B cell (primary cell): Measurements from ENCODE around the gene ART4. TPM values are rescaled to one million over a fixed set of nuclear protein-coding genes. Genes with fewer than 3 reads are reported as not detected.

Experiments used
- ATAC-seq: fragments of 200-7000 bp; cut with Tn5 transposase; one replicate; pipeline ENCODE4 v1.10.0; 2021; ENCODE audit warnings: low read depth, mild to moderate bottlenecking, moderate number of reproducible peaks, moderate library complexity
- CTCF ChIA-PET: fragments of 350-600 bp; sonication (Branson Sonifier 250); formaldehyde crosslinking; loops from one replicate; lab custom pipeline; 2021; ENCODE audit warnings: antibody characterized with exemption, inconsistent platforms; lab: Charles Lee
- POLR2A ChIA-PET: fragments of 350-600 bp; sonication (Branson Sonifier 250); formaldehyde crosslinking; loops from one replicate; lab custom pipeline; 2021; ENCODE audit warnings: antibody characterized with exemption; lab: Charles Lee
- DNase-seq: peaks from one replicate; pipeline ENCODE4 v3.0.0; 2013
- H2AFZ ChIP-seq: 2 replicates; pipeline ENCODE4 v1.6.1; 2012; ENCODE audit warnings: mild to moderate bottlenecking, low read depth, low read length; ENCODE audit not compliant: insufficient read depth, poor library complexity, severe bottlenecking
- H3K27ac ChIP-seq, 2 donors: 1 replicate in 1 of 2; 2 replicates in 1 of 2; pipeline ENCODE4 v1.5.1; 2012 to 2013; ENCODE audit warnings: low read length in 2 of 2, mild to moderate bottlenecking in 2 of 2, moderate library complexity in 1 of 2
- H3K27me3 ChIP-seq, 4 experiments: fragments of 200-600 bp in 1 of 4; sonication (generic) in 1 of 4; replicated peaks in 1 of 4; 1 replicate in 2 of 4; 2 replicates in 2 of 4; pipeline versions ENCODE4 v1.6.1 to v1.7.0; 2013 to 2016; ENCODE audit warnings: low read length in 3 of 4, mild to moderate bottlenecking in 2 of 4, mixed read lengths in 1 of 4, moderate library complexity in 1 of 4; ENCODE audit not compliant: insufficient read depth in 4 of 4, control insufficient read depth in 3 of 4; ENCODE audit errors: control extremely low read depth in 1 of 4
- H3K36me3 ChIP-seq, 2 experiments: replicated peaks in 1 of 2; 1 replicate in 1 of 2; 2 replicates in 1 of 2; pipeline versions ENCODE4 v1.6.1 to v1.7.1; 2013; ENCODE audit warnings: low read length in 1 of 2; ENCODE audit not compliant: insufficient read depth in 2 of 2, control insufficient read depth in 1 of 2; ENCODE audit errors: control extremely low read depth in 1 of 2, extremely low read depth in 1 of 2
- H3K4me1 ChIP-seq, 2 donors: fragments of 200-600 bp in 1 of 2; sonication (generic) in 1 of 2; 1 replicate in 1 of 2; 2 replicates in 1 of 2; pipeline versions ENCODE4 v1.5.1 to v1.6.1; 2013 to 2017; ENCODE audit warnings: low read length in 2 of 2; ENCODE audit not compliant: control insufficient read depth in 2 of 2, insufficient read depth in 2 of 2
- H3K4me2 ChIP-seq: replicated peaks from 2 replicates; pipeline ENCODE3; 2012; ENCODE audit warnings: mild to moderate bottlenecking, low read depth, low read length; ENCODE audit not compliant: poor library complexity, severe bottlenecking
- H3K4me3 ChIP-seq, 5 experiments: fragments of 200-600 bp in 1 of 5; sonication (generic) in 1 of 5; 1 replicate in 3 of 5; 2 replicates in 2 of 5; pipeline versions ENCODE4 v1.5.1 to v1.7.0; 2011 to 2016; ENCODE audit warnings: low read length in 4 of 5, mild to moderate bottlenecking in 4 of 5, low read depth in 2 of 5, control low read depth in 1 of 5, moderate library complexity in 1 of 5; ENCODE audit not compliant: insufficient read depth in 1 of 5; ENCODE audit errors: control extremely low read depth in 1 of 5, extremely low read depth in 1 of 5
- H3K79me2 ChIP-seq: fragments of 200-600 bp; sonication (generic); one replicate; pipeline ENCODE4 v1.6.0; 2016; ENCODE audit warnings: low read length; ENCODE audit not compliant: control insufficient read depth, insufficient read depth
- H3K9ac ChIP-seq: fragments of 200-600 bp; sonication (generic); 2 replicates; pipeline ENCODE4 v1.6.1; 2017; ENCODE audit warnings: mild to moderate bottlenecking, low read length, moderate library complexity
- H3K9me3 ChIP-seq, 3 donors: one replicate each; pipeline versions ENCODE4 v1.6.1 to v1.7.1; 2013; ENCODE audit warnings: low read length in 2 of 3; ENCODE audit not compliant: control insufficient read depth in 2 of 3, insufficient read depth in 1 of 3; ENCODE audit errors: control extremely low read depth in 1 of 3
- H4K20me1 ChIP-seq: 2 replicates; pipeline ENCODE4 v1.6.0; 2012; ENCODE audit warnings: mild to moderate bottlenecking, low read length; ENCODE audit not compliant: insufficient read depth, control insufficient read depth, poor library complexity, severe bottlenecking
- H3K27ac Mint-ChIP-seq: one replicate; pipeline ENCODE4 v1.8.0; 2021; ENCODE audit warnings: mixed read lengths
- H3K27me3 Mint-ChIP-seq: one replicate; pipeline ENCODE4 v1.8.0; 2021; ENCODE audit warnings: mixed read lengths
- H3K4me1 Mint-ChIP-seq: one replicate; pipeline ENCODE4 v1.8.0; 2021; ENCODE audit warnings: mixed read lengths
- H3K4me3 Mint-ChIP-seq: one replicate; pipeline ENCODE4 v1.8.0; 2021; ENCODE audit warnings: mixed read lengths
- H3K9me3 Mint-ChIP-seq: one replicate; pipeline ENCODE4 v1.8.0; 2022; ENCODE audit warnings: mixed read lengths; ENCODE audit not compliant: insufficient read depth
- EZH2 ChIP-seq: IDR thresholded peaks from 2 replicates; pipeline ENCODE4 v1.6.1; 2012; ENCODE audit warnings: borderline replicate concordance, low read depth, mild to moderate bottlenecking, moderate library complexity, low read length; ENCODE audit not compliant: insufficient read depth, poor library complexity, severe bottlenecking
- WGBS: methylation state at CpG from one replicate; pipeline ENCODE4 v1.1.5; 2013; ENCODE audit warnings: missing lambda C conversion rate; ENCODE audit not compliant: insufficient coverage; 5-methylcytosine and 5-hydroxymethylcytosine counted together
- intact Hi-C: fragments of 100-400 bp; cut with micrococcal nuclease; formaldehyde crosslinking; loops from one replicate; pipeline ENCODE4 v1.10.0; 2022
- polyA plus RNA-seq: library from polyadenylated mRNA; depleted of rRNA; stranded (reverse); fragments of >200 nt; gene quantifications from 2 replicates; pipeline ENCODE4 v1.2.3, GENCODE V29; 2012
- total RNA-seq, 2 donors: library from RNA; stranded (reverse); fragments of 120-200 nt in 1 of 2; gene quantifications; 1 replicate in 1 of 2; 2 replicates in 1 of 2; pipeline versions ENCODE4 v1.2.3 to v1.2.4, GENCODE V29; 2013 to 2022
- TF ChIP-seq, protein P1 (sequence below): fragments of 200-600 bp; IDR thresholded peaks from one replicate; pipeline ENCODE4 v1.8.0; 2022; ENCODE audit warnings: antibody characterized with exemption, mild to moderate bottlenecking

Gene ART4
- total and polyA plus RNA-seq, 2 donors (not counting 1 experiment from before 2014, with no cell fraction given), result not detected

DNA sequence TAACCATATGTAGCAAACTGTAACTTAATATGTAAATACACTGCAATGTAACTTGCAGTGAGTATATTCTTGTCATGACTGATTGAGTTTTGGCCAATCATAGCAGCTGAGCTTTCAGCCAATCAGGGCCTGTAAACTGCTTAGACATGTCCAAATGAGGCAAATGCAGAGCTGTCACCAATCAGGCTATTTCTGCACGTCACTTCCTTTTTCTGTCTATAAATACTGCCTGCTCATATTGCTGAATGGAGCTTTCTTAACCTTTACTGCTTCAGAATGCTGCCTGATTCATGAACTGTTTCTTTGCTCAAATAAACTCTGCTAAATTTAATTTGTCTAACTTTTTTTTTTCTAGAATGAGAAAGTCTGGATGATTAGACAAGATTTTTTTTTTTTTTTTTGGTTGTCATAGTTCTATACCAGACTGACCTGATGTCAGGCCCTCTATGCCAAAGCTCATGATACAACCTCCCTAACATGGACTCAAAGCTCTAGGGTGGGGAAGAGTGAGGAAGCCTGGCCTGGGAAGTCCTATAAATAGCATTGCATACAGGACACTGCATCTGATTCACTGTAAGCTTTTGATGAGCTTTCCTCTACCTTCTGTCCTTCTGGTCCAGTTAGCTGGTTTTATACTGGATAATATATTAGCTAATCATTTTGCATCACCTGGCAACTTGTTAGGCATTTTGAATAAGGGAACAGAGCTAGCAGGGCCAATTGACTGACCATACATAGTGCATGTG is 30.3 kb upstream of the ART4 start:
- H3K79me2 ChIP-seq, result no peaks in the 10 kb centered on the region
- no peaks in the 10 kb centered on the region for H3K36me3 ChIP-seq
- no peak overlapping the region for H3K4me3 ChIP-seq
- no peaks in the 10 kb centered on the region for H3K9me3 Mint-ChIP-seq
- intact Hi-C loops, result no loop called here
- H3K4me3 Mint-ChIP-seq, result no peak overlapping the region
- peaks cover 0 to 4% of the 10 kb centered on the region in 2 donors for H3K4me1 ChIP-seq
- ATAC-seq (no peak), DNase-seq (no peak)
- no peak overlapping the region for H3K4me2 ChIP-seq
- no peak for TF ChIP-seq EZH2
- TF ChIP-seq, protein P1, sequence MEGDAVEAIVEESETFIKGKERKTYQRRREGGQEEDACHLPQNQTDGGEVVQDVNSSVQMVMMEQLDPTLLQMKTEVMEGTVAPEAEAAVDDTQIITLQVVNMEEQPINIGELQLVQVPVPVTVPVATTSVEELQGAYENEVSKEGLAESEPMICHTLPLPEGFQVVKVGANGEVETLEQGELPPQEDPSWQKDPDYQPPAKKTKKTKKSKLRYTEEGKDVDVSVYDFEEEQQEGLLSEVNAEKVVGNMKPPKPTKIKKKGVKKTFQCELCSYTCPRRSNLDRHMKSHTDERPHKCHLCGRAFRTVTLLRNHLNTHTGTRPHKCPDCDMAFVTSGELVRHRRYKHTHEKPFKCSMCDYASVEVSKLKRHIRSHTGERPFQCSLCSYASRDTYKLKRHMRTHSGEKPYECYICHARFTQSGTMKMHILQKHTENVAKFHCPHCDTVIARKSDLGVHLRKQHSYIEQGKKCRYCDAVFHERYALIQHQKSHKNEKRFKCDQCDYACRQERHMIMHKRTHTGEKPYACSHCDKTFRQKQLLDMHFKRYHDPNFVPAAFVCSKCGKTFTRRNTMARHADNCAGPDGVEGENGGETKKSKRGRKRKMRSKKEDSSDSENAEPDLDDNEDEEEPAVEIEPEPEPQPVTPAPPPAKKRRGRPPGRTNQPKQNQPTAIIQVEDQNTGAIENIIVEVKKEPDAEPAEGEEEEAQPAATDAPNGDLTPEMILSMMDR, result no peak
- H3K27ac ChIP-seq, result no peak overlapping the region
- no peaks in the 10 kb centered on the region for H4K20me1 ChIP-seq
- WGBS, result 8% methylated on average over 1 of the region's 1 CpG
- no peak overlapping the region for H2AFZ ChIP-seq
- H3K9ac ChIP-seq, result no peak overlapping the region
- H3K27me3 Mint-ChIP-seq, result peaks cover 4% of the 10 kb centered on the region
- H3K27ac Mint-ChIP-seq, result no peak overlapping the region
- peaks cover 0 to 11% (median under 1%) of the 10 kb centered on the region in 4 experiments for H3K27me3 ChIP-seq
- peaks cover 0 to 5% (median 0%) of the 10 kb centered on the region in 3 donors for H3K9me3 ChIP-seq
- CTCF ChIA-PET, result interaction anchor here (0.7 to 1.5 kb wide), 4 partner anchors 11 to 48 kb away, joined by 3 to 4 read pairs (median 3); no protein-coding TSS in a partner anchor
- H3K4me1 Mint-ChIP-seq, result peaks cover 2% of the 10 kb centered on the region
- POLR2A ChIA-PET, result no interaction called here

- intact Hi-C loops, result no loop called here
- no CpG with 5 or more reads among the region's 1 CpG for WGBS
- H3K9me3 ChIP-seq, result peaks cover 0 to 12% (median 2%) of the 10 kb centered on the region in 3 donors
- no peak for TF ChIP-seq EZH2
- TF ChIP-seq, protein P1, result no peak
- CTCF ChIA-PET, result no interaction called here
- Mint-ChIP-seq H3K4me1 (peaks cover 2% of the 10 kb centered on the region), H3K27ac (no peak overlapping the region), H3K9me3 (no peaks in the 10 kb centered on the region), H3K27me3 (peaks cover 13% of the 10 kb centered on the region), H3K4me3 (no peak overlapping the region)
- ATAC-seq (no peak), DNase-seq (no peak)
- H4K20me1 ChIP-seq, result no peaks in the 10 kb centered on the region
- no peaks in the 10 kb centered on the region for H3K79me2 ChIP-seq
- H3K4me3 ChIP-seq, result no peak overlapping the region
- peaks cover 0 to 14% (median 2%) of the 10 kb centered on the region in 4 experiments for H3K27me3 ChIP-seq
- H3K4me2 ChIP-seq, result no peak overlapping the region
- no peak overlapping the region for H3K9ac ChIP-seq
- no peak overlapping the region for H2AFZ ChIP-seq
- no peak overlapping the region for H3K27ac ChIP-seq
- H3K4me1 ChIP-seq, result peaks cover 0 to 4% of the 10 kb centered on the region in 2 donors
- no peaks in the 10 kb centered on the region for H3K36me3 ChIP-seq
- POLR2A ChIA-PET, result no interaction called here
Measured at GRCh38 chr12:14871886-14872285, 28.6 kb upstream of the ART4 start.
